Heart left ventricle (tissue), 16 donors: Measurements from ENCODE around the gene EDN3. TPM values are rescaled to one million over a fixed set of nuclear protein-coding genes. Genes with fewer than 3 reads are reported as not detected.
"Not testable (repeated sequence)": the region's sequence is repeated elsewhere in the genome, so short reads cannot be mapped to it uniquely, and the experiment has no call there.

Experiments used
- ATAC-seq, 4 donors: fragments of 200-7000 bp; cut with Tn5 transposase; one replicate each; pipeline ENCODE4 v1.9.1; 2020 to 2022; ENCODE audit warnings: moderate library complexity in 4 of 4, mild to moderate bottlenecking in 3 of 4, moderate number of reproducible peaks in 1 of 4
- DNase-seq, 5 donors: peaks; one replicate each; pipeline ENCODE4 v3.0.0-alpha.2; 2020
- H3K27ac ChIP-seq, 12 donors: fragments of 200-600 bp; sonication (generic) in 4 of 12; one replicate each; pipeline versions ENCODE4 v1.5.0 to v1.8.0; 2016 to 2022; ENCODE audit warnings: mild to moderate bottlenecking in 2 of 12
- H3K27me3 ChIP-seq, 9 donors: fragments of 200-600 bp; sonication (generic) in 2 of 9; one replicate each; pipeline versions ENCODE4 v1.5.1 to v1.8.0; 2016 to 2022; ENCODE audit warnings: mild to moderate bottlenecking in 3 of 9
- H3K36me3 ChIP-seq, 9 donors: fragments of 200-600 bp; sonication (generic) in 2 of 9; one replicate each; pipeline versions ENCODE4 v1.5.0 to v1.8.0; 2018 to 2022; ENCODE audit warnings: mild to moderate bottlenecking in 2 of 9
- H3K4me1 ChIP-seq, 12 donors: fragments of 200-600 bp; sonication (generic) in 4 of 12; one replicate each; pipeline versions ENCODE4 v1.5.0 to v1.8.0; 2016 to 2022; ENCODE audit warnings: mild to moderate bottlenecking in 3 of 12
- H3K4me3 ChIP-seq, 12 donors: fragments of 200-600 bp; sonication (generic) in 4 of 12; one replicate each; pipeline versions ENCODE4 v1.5.0 to v1.8.0; 2017 to 2022; ENCODE audit warnings: mild to moderate bottlenecking in 9 of 12, moderate library complexity in 4 of 12
- H3K9me3 ChIP-seq, 12 donors: fragments of 200-600 bp; sonication (generic) in 4 of 12; one replicate each; pipeline versions ENCODE4 v1.5.0 to v1.8.0; 2016 to 2022; ENCODE audit warnings: mild to moderate bottlenecking in 1 of 12
- POLR2A ChIP-seq, 2 donors: fragments of 450-650 bp; IDR thresholded peaks; one replicate each; pipeline ENCODE4 v1.6.1; 2017; ENCODE audit warnings: antibody characterized with exemption in 2 of 2, mild to moderate bottlenecking in 2 of 2, moderate library complexity in 2 of 2
- WGBS, 4 donors: extraction: QIAGEN DNeasy Blood & Tissue Kit in 2 of 4; methylation state at CpG; one replicate each; pipeline versions ENCODE4 v1.1.5 to v1.1.7; 2013 to 2018; 5-methylcytosine and 5-hydroxymethylcytosine counted together
- intact Hi-C, 10 donors: fragments of 100-400 bp; cut with DNase I; formaldehyde crosslinking; loops; one replicate each; pipeline versions ENCODE4 v1.11.1 to v1.14.2; 2022
- polyA plus RNA-seq, 2 donors: library from polyadenylated mRNA; stranded (reverse); fragments of 200-250 nt; gene quantifications; one replicate each; pipeline ENCODE4 v1.2.3, GENCODE V29; 2013
- total RNA-seq, 9 donors: library from RNA; depleted of rRNA in 2 of 9; stranded (reverse); fragments of >200 nt in 2 of 9; fragmentation: NEBNext Ultra II Directional in 3 of 9; extraction: Animal tissue kit (Norgen Biotek cat#: 25700) in 3 of 9; gene quantifications; one replicate each; pipeline versions ENCODE4 v1.1.0 to v1.2.4, GENCODE V29; 2016 to 2023
- TF ChIP-seq, protein P1 (sequence below), 12 donors: fragments of 200-600 bp; sonication (generic) in 4 of 12; IDR thresholded peaks; one replicate each; pipeline versions ENCODE4 v1.5.0 to v1.8.0; 2018 to 2022; ENCODE audit warnings: antibody characterized with exemption in 12 of 12, mild to moderate bottlenecking in 5 of 12
- donor health status: ischemic (EF 13 %, LVEDD 7.1; RV severe dilation, severe dysfunction).
- donor health status: healthy with polysubstance abuse.
- donor health status: DM: no; HTN: yes; CAD: no.
- donor health status: DM: no; HTN: no; CAD: no.
- donor health status: ischemic (EF 25% LVEDD 6.9; RV normal size, moderate dysfunction).
- donor health status: ischemic (EF 25% LVEDD 5.7; RV mildly dilated, moderate dysfunction).
- donor health status: healthy.
- donor health status: DM: yes; HTN: yes; CAD: no.
- donor health status: ischemic (EF 35%, LVEDD 5.7; RV mildly dilated, moderate dysfunction).
- donor health status: nonischemic (EF 11% LVEDD 7.7; RV severe dilation, severe dysfunction).
- donor health status: DM: yes; HTN: yes; CAD: no.
- donor health status: PGD.
- donor health status: ischemic (EF 29% LVEDD 5.4; RV normal size, mild dysfunction).
- donor health status: nonischemic (EF 23%, LVEDD 6.1; RV moderate dilation, normal function).

Gene EDN3
- total and polyA plus RNA-seq, 11 donors, result 0.07 to 0.17 TPM; not detected in 9

DNA sequence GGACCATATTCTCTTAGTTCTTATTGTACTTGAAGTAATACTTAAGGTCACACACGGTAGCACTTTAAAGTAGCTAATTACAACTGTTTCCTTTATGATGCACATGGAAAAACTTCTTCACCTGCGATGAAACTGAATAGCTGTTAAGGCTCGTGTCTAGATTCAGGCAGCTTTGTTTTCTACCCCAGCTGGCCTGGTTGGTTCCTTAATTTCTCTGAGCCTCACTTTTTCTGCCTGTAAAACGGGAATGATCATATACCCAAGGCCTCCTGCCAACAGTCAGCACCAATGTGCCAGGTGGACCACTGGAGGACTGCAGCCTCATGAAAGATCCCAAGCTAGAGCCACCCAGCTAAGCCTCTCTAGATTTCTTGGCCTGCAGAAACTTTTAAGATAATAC, 35.0 kb downstream of the EDN3 start:
- WGBS, 4 donors, result 65 to 80% (median 75%) methylated on average over 4 of the region's 4 CpGs
- Histone ChIP-seq H3K27ac (no peak overlapping the region), H3K36me3 (no peaks in the 10 kb centered on the region), H3K4me3 (no peak overlapping the region), H3K4me1 (no peaks in the 10 kb centered on the region), H3K9me3 (no peaks in the 10 kb centered on the region), H3K27me3 (peaks cover 0 to 44% (median 4%) of the 10 kb centered on the region in 9 donors)
- intact Hi-C loops, result no loop called here
- DNase-seq, result no peak
- ATAC-seq, result no peak
- no peak for TF ChIP-seq POLR2A (IDR thresholded peaks at IDR 0.05)
- TF ChIP-seq, protein P1, sequence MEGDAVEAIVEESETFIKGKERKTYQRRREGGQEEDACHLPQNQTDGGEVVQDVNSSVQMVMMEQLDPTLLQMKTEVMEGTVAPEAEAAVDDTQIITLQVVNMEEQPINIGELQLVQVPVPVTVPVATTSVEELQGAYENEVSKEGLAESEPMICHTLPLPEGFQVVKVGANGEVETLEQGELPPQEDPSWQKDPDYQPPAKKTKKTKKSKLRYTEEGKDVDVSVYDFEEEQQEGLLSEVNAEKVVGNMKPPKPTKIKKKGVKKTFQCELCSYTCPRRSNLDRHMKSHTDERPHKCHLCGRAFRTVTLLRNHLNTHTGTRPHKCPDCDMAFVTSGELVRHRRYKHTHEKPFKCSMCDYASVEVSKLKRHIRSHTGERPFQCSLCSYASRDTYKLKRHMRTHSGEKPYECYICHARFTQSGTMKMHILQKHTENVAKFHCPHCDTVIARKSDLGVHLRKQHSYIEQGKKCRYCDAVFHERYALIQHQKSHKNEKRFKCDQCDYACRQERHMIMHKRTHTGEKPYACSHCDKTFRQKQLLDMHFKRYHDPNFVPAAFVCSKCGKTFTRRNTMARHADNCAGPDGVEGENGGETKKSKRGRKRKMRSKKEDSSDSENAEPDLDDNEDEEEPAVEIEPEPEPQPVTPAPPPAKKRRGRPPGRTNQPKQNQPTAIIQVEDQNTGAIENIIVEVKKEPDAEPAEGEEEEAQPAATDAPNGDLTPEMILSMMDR (IDR thresholded peaks at IDR 0.05), result no peak

DNA sequence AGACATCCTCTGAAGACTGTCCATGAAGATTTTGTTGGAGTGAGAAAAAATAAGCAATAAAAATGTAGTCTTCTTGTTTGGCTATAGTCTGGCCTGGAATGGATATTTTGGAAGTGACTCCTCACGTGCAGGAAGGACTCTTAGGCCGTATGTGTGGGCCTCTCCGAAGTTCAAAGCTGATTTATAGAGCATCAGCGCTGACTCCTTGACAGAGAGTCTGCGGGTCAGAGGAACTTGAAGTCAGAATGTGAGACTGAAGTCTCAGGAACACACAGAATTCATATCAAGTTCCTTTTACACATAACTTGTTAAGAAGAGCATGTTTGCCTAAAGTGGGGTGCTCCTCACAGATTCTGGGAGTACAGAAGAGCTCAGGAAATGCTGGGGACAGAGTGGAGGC, 36.1 kb downstream of the EDN3 start:
- Histone ChIP-seq H3K4me1 (no peaks in the 10 kb centered on the region), H3K27ac (no peak overlapping the region), H3K9me3 (no peaks in the 10 kb centered on the region), H3K36me3 (no peaks in the 10 kb centered on the region), H3K4me3 (no peak overlapping the region), H3K27me3 (peaks cover 0 to 35% (median 3%) of the 10 kb centered on the region in 9 donors)
- 83 to 88% (median 87%) methylated on average over 5 of the region's 5 CpGs for WGBS, 4 donors
- ATAC-seq, result no peak
- no peak for DNase-seq
- intact Hi-C loops, result no loop called here
- no peak for TF ChIP-seq POLR2A (IDR thresholded peaks at IDR 0.05)
- TF ChIP-seq, protein P1 (IDR thresholded peaks at IDR 0.05), result no peak

DNA sequence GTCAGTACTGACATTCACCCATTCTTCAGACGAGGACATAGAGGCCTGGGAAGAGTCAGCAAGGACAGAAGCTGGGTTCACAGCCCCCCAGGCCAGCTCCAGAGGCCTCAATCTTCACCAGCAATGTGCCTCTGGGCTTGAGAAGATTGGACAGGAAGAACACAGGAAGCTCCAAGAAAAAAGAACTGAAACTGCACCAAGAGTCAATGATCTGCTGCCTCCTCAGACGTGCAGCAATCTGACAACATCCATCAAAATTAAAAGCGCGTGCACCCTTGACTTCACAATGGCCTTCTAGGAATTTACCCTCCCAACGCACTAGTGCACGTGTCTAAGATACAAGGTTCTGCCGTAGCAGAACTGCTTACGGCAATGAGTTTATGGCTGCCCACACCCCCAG, 38.0 kb downstream of the EDN3 start:
- H3K36me3 ChIP-seq, ATAC-seq, H3K9me3 ChIP-seq, H3K27ac ChIP-seq, intact Hi-C loops, H3K4me3 ChIP-seq, DNase-seq, H3K4me1 ChIP-seq: not testable (repeated sequence)
- 53 to 79% (median 78%) methylated on average over 3 to 5 of the region's 8 CpGs; no CpG with 5 or more reads in 1 of the 4 donors for WGBS, 4 donors
- peaks cover 0 to 19% (median 0%) of the 10 kb centered on the region in 9 donors for H3K27me3 ChIP-seq

DNA sequence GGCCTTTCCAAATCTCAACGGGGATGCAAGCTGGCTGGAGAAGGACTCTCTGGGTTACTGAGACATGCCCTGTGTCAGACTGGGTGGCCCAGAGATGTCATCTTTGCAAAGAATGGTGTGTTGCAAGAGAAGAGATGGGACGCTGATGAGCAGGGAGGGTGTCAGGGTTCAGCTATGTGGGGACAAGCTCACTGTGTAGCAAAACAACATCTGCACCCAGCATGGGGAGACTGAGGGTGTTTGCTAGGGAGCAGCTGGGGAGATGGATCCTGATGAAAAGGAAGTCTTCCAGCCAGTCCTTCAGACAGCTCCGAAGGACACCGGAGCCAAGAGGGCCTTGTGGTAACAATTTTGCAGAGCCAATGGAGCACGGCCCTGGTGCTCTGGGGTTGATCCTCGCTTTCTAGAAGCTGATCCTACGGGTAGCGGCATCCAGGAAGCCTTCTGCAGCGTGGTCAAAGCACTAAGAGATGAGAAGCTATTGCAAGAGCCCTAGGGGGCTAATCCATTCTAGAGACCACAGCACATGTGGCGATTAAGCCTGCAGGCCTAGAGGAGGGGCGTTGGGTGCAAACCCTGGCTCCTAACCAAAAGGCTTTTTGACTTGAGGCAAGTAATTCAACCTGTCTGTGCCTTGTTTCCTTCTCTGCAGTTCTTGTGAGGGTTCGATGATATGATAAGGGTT, 39.9 kb downstream of the EDN3 start:
- H3K36me3 ChIP-seq, result no peaks in the 10 kb centered on the region
- 69 to 77% (median 72%) methylated on average over 12 of the region's 12 CpGs for WGBS, 4 donors

DNA sequence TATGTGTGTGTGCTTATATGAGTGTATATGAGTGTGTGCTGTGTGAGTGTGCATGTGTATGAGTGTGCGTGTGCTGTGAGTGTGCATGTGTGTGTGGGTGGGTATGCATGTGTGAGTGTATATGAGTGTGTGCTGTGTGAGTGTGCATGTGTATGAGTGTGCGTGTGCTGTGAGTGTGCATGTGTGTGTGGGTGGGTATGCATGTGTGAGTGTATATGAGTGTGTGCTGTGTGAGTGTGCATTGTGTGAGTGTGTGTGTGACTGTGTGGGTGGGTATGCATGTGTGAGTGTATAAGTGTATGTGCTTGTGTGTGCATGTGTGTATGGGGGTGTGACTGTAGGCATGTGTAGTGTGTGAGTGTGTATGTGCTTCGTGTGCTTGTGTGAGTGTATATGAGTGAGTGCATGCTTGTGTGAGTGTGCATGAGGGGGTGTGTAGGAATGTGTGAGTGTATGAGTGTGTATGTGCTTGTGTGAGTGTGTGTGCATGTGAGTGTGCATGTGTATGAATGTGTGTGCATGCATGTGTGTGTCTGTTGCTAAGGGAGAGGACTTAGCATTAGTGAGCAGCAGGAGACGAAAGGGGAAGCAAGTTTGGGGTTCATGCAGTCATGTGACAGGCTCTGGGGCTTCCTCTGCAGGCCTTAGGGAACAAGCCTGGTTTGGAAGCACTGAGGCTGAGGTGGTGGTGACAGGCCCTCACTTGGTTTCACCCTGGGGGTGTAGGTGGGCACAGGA, 41.0 kb downstream of the EDN3 start:
- H3K9me3 ChIP-seq, H3K27me3 ChIP-seq, DNase-seq, H3K4me3 ChIP-seq, H3K27ac ChIP-seq, H3K4me1 ChIP-seq, intact Hi-C loops, H3K36me3 ChIP-seq: not testable (repeated sequence)
- WGBS, 4 donors, result 78 to 81% (median 81%) methylated on average over 4 of the region's 4 CpGs
- peak in 1 of 4 donors; percentile 16 for ATAC-seq

More for the DNA sequence above, 39.9 kb downstream of the EDN3 start:
- no peaks in the 10 kb centered on the region for H3K4me1 ChIP-seq
- peaks cover 0 to 8% (median 0%) of the 10 kb centered on the region in 9 donors for H3K27me3 ChIP-seq
- H3K4me3 ChIP-seq, result no peak overlapping the region
- DNase-seq, result no peak
- no peaks in the 10 kb centered on the region for H3K9me3 ChIP-seq
- H3K27ac ChIP-seq, result no peak overlapping the region
- intact Hi-C loops, result no loop called here
- no peak for ATAC-seq
- TF ChIP-seq, protein P1 (IDR thresholded peaks at IDR 0.05), result no peak
- no peak for TF ChIP-seq POLR2A (IDR thresholded peaks at IDR 0.05)
